HepG2 (cell line): Measurements from ENCODE around the gene DALRD3. TPM values are rescaled to one million over a fixed set of nuclear protein-coding genes. Genes with fewer than 3 reads are reported as not detected.

ENCODE experiments used
- BHLHE40 ChIP-seq: IDR thresholded peaks from 2 replicates; pipeline ENCODE4 v1.6.1; 2011; ENCODE audit warnings: low read length, improper control_type of control experiment
- ELF3 ChIP-seq: IDR thresholded peaks from 2 replicates; pipeline ENCODE4 v1.6.1; 2016; ENCODE audit warnings: missing genetic modification reagents, missing compliant biosample characterization
- KMT2B ChIP-seq: IDR thresholded peaks from 2 replicates; pipeline ENCODE4 v1.6.1; 2016; ENCODE audit warnings: missing genetic modification reagents, missing compliant biosample characterization
- MIER2 ChIP-seq: IDR thresholded peaks from 2 replicates; pipeline ENCODE4 v1.6.1; 2016; ENCODE audit warnings: missing biosample characterization, missing genetic modification reagents
- PHF20 ChIP-seq: sonication (generic); formaldehyde crosslinking; IDR thresholded peaks from 2 replicates; pipeline ENCODE4 v1.5.0; 2020; ENCODE audit warnings: mild to moderate bottlenecking, missing genetic modification reagents
- PITX1 ChIP-seq: sonication (generic); formaldehyde crosslinking; IDR thresholded peaks from 2 replicates; pipeline ENCODE4 v1.5.1; 2020; ENCODE audit warnings: mild to moderate bottlenecking, missing genetic modification reagents
- PRMT3 ChIP-seq: sonication (generic); formaldehyde crosslinking; IDR thresholded peaks from 2 replicates; pipeline ENCODE4 v1.8.1; 2022; ENCODE audit warnings: low read depth, mild to moderate bottlenecking, moderate library complexity, missing genetic modification reagents, borderline replicate concordance
- SMAD9 ChIP-seq: sonication (generic); formaldehyde crosslinking; IDR thresholded peaks from 2 replicates; pipeline ENCODE4 v1.5.1; 2020; ENCODE audit warnings: mild to moderate bottlenecking, missing genetic modification reagents
- SRSF4 ChIP-seq: fragments of 200-400 bp; formaldehyde crosslinking; IDR thresholded peaks from one replicate; pipeline ENCODE4 v1.6.1; 2018; ENCODE audit warnings: mild to moderate bottlenecking, low read depth, low read length, moderate library complexity; ENCODE audit not compliant: poor library complexity, severe bottlenecking
- TARDBP ChIP-seq: sonication (generic); formaldehyde crosslinking; IDR thresholded peaks from 2 replicates; pipeline ENCODE4 v1.8.0; 2022; ENCODE audit warnings: mild to moderate bottlenecking, missing genetic modification reagents
- TRIM22 ChIP-seq: fragments of 450-650 bp; IDR thresholded peaks from 2 replicates; pipeline ENCODE4 v1.6.1; 2017
- ZBTB34 ChIP-seq: sonication (generic); formaldehyde crosslinking; IDR thresholded peaks from 2 replicates; pipeline ENCODE4 v1.8.0; 2022; ENCODE audit warnings: mild to moderate bottlenecking, missing genetic modification reagents
- ZNF335 ChIP-seq: sonication (generic); formaldehyde crosslinking; IDR thresholded peaks from 2 replicates; pipeline ENCODE4 v1.4.0; 2020; ENCODE audit warnings: missing genetic modification reagents
- ZNF354B ChIP-seq: sonication (generic); formaldehyde crosslinking; IDR thresholded peaks from 2 replicates; pipeline ENCODE4 v1.8.0; 2022; ENCODE audit warnings: mild to moderate bottlenecking, missing genetic modification reagents
- ZNF543 ChIP-seq: sonication (generic); formaldehyde crosslinking; IDR thresholded peaks from 2 replicates; pipeline ENCODE4 v1.4.0; 2020; ENCODE audit warnings: mild to moderate bottlenecking, missing genetic modification reagents
- ZNF761 ChIP-seq: sonication (generic); formaldehyde crosslinking; conservative IDR thresholded peaks from 2 replicates; pipeline ENCODE4 v1.4.0; 2020; ENCODE audit warnings: mild to moderate bottlenecking, missing genetic modification reagents
- ZSCAN20 ChIP-seq: sonication (generic); formaldehyde crosslinking; IDR thresholded peaks from 2 replicates; pipeline ENCODE4 v1.4.0; 2020; ENCODE audit warnings: missing genetic modification reagents, mild to moderate bottlenecking, borderline replicate concordance
- ZSCAN29 ChIP-seq: sonication (generic); formaldehyde crosslinking; conservative IDR thresholded peaks from 2 replicates; pipeline ENCODE4 v1.4.0; 2020; ENCODE audit warnings: mild to moderate bottlenecking, missing genetic modification reagents
- ZSCAN9 ChIP-seq: IDR thresholded peaks from 2 replicates; pipeline ENCODE4 v1.6.1; 2016; ENCODE audit warnings: borderline replicate concordance
- polyA plus RNA-seq, 8 experiments: library from polyadenylated mRNA; depleted of rRNA in 3 of 8; stranded (reverse) in 7 of 8; unstranded in 1 of 8; fragments of >200 nt; fragmentation: Illumina TruSeq in 4 of 8; extraction: Trizol in 4 of 8; gene quantifications; 2 replicates each; pipeline versions ENCODE4 v1.2.1 to v1.2.3, GENCODE V29; 2011 to 2016; ENCODE audit warnings: low read depth in 4 of 8, missing spikeins in 1 of 8, mixed read lengths in 1 of 8; ENCODE audit not compliant: insufficient read depth in 1 of 8
- total RNA-seq, 5 experiments: library from RNA; depleted of rRNA; stranded (reverse); fragments of >200 nt; fragmentation: Illumina TruSeq; extraction: Trizol; gene quantifications; 2 replicates each; pipeline ENCODE4 v1.2.3, GENCODE V29; 2016; ENCODE audit warnings: low read depth in 1 of 5
- TF ChIP-seq, protein P1 (sequence below): sonication (generic); formaldehyde crosslinking; IDR thresholded peaks from 2 replicates; pipeline ENCODE4 v1.4.0; 2020; ENCODE audit warnings: missing genetic modification reagents, borderline replicate concordance
- TF ChIP-seq, protein P2 (sequence below), 2 experiments: fragments of 450-650 bp in 1 of 2; sonication (generic) in 1 of 2; formaldehyde crosslinking; IDR thresholded peaks; 2 replicates each; pipeline versions ENCODE4 v1.5.0 to v1.8.0; 2020 to 2022; ENCODE audit warnings: mild to moderate bottlenecking in 1 of 2, missing genetic modification reagents in 1 of 2
- TF ChIP-seq, protein P3 (sequence below): sonication (generic); formaldehyde crosslinking; IDR thresholded peaks from 2 replicates; pipeline ENCODE4 v1.5.0; 2020; ENCODE audit warnings: mild to moderate bottlenecking, low read depth, missing genetic modification reagents, borderline replicate concordance
- TF ChIP-seq, protein P4 (sequence below): sonication (generic); formaldehyde crosslinking; IDR thresholded peaks from 2 replicates; pipeline ENCODE4 v1.8.1; 2023; ENCODE audit warnings: missing genetic modification reagents, mild to moderate bottlenecking, borderline replicate concordance

DALRD3 gene
- total and polyA plus RNA-seq, 2 of the 13 experiments (the other 11 are each of a cell fraction or from before 2014, with no cell fraction given): 19.9 to 36.5 TPM

GRCh38 chr3:49028673-49029562, 10.5 kb upstream of the DALRD3 start, which contains the start of gene IMPDH2 (continued):
- TF ChIP-seq, protein P1, sequence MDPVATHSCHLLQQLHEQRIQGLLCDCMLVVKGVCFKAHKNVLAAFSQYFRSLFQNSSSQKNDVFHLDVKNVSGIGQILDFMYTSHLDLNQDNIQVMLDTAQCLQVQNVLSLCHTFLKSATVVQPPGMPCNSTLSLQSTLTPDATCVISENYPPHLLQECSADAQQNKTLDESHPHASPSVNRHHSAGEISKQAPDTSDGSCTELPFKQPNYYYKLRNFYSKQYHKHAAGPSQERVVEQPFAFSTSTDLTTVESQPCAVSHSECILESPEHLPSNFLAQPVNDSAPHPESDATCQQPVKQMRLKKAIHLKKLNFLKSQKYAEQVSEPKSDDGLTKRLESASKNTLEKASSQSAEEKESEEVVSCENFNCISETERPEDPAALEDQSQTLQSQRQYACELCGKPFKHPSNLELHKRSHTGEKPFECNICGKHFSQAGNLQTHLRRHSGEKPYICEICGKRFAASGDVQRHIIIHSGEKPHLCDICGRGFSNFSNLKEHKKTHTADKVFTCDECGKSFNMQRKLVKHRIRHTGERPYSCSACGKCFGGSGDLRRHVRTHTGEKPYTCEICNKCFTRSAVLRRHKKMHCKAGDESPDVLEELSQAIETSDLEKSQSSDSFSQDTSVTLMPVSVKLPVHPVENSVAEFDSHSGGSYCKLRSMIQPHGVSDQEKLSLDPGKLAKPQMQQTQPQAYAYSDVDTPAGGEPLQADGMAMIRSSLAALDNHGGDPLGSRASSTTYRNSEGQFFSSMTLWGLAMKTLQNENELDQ (CRISPR knock-in tag): no peak
- TF ChIP-seq SRSF4 (no peak), TRIM22 (no peak), PHF20 (CRISPR knock-in tag) (peak; percentile 83), ZNF354B (CRISPR knock-in tag) (0 out of 2 replicates have a peak, but pooled peaks have one; percentile 59), ZNF543 (peak; percentile 76; the same call in 1 of the 2 replicates), TARDBP (CRISPR knock-in tag) (peak; percentile 81), SMAD9 (no peak), BHLHE40 (no peak), MIER2 (CRISPR knock-in tag) (peak; percentile 80), ZNF335 (CRISPR knock-in tag) (peak; percentile 71; the same call in 1 of the 2 replicates), PRMT3 (no peak), ZBTB34 (CRISPR knock-in tag) (peak; percentile 42; the same call in 1 of the 2 replicates), ZSCAN20 (peak; percentile 70; the same call in 1 of the 2 replicates), PITX1 (CRISPR knock-in tag) (peak; percentile 79), ZSCAN29 (0 out of 2 replicates have a peak, but pooled peaks have one; percentile 55), KMT2B (peak; percentile 93), ELF3 (CRISPR knock-in tag) (peak; percentile 68), ZSCAN9 (CRISPR knock-in tag) (peak; percentile 95), ZNF761 (peak; percentile 93; the same call in 1 of the 2 replicates)
- TF ChIP-seq, protein P2, sequence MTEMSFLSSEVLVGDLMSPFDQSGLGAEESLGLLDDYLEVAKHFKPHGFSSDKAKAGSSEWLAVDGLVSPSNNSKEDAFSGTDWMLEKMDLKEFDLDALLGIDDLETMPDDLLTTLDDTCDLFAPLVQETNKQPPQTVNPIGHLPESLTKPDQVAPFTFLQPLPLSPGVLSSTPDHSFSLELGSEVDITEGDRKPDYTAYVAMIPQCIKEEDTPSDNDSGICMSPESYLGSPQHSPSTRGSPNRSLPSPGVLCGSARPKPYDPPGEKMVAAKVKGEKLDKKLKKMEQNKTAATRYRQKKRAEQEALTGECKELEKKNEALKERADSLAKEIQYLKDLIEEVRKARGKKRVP (CRISPR knock-in tag; IDR thresholded peaks at IDR 0.05): peak in 1 of 2 experiments; percentile 88; a peak in 2 of 4 replicates
- TF ChIP-seq, protein P3, sequence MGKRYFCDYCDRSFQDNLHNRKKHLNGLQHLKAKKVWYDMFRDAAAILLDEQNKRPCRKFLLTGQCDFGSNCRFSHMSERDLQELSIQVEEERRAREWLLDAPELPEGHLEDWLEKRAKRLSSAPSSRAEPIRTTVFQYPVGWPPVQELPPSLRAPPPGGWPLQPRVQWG (CRISPR knock-in tag): no peak
- TF ChIP-seq, protein P4, sequence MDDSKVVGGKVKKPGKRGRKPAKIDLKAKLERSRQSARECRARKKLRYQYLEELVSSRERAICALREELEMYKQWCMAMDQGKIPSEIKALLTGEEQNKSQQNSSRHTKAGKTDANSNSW (CRISPR knock-in tag): peak; percentile 40; the same call in 1 of the 2 replicates
